Heart left ventricle (tissue), 13 donors: ENCODE data around the gene NXN.

Source experiments
- POLR2A ChIP-seq, 2 donors: fragments of 450-650 bp; IDR thresholded peaks; one replicate each; pipeline ENCODE4 v1.6.1; 2017; ENCODE audit warnings: antibody characterized with exemption in 2 of 2, mild to moderate bottlenecking in 2 of 2, moderate library complexity in 2 of 2
- TF ChIP-seq, protein P1 (sequence below), 12 donors: fragments of 200-600 bp; sonication (generic) in 4 of 12; IDR thresholded peaks; one replicate each; pipeline versions ENCODE4 v1.5.0 to v1.8.0; 2018 to 2022; ENCODE audit warnings: antibody characterized with exemption in 12 of 12, mild to moderate bottlenecking in 5 of 12
- donor health status: ischemic (EF 13 %, LVEDD 7.1; RV severe dilation, severe dysfunction).
- donor health status: DM: no; HTN: yes; CAD: no.
- donor health status: DM: no; HTN: no; CAD: no.
- donor health status: ischemic (EF 25% LVEDD 6.9; RV normal size, moderate dysfunction).
- donor health status: ischemic (EF 25% LVEDD 5.7; RV mildly dilated, moderate dysfunction).
- donor health status: ischemic (EF 35%, LVEDD 5.7; RV mildly dilated, moderate dysfunction).
- donor health status: nonischemic (EF 11% LVEDD 7.7; RV severe dilation, severe dysfunction).
- donor health status: DM: yes; HTN: yes; CAD: no.
- donor health status: PGD.
- donor health status: ischemic (EF 29% LVEDD 5.4; RV normal size, mild dysfunction).
- donor health status: nonischemic (EF 23%, LVEDD 6.1; RV moderate dilation, normal function).

DNA sequence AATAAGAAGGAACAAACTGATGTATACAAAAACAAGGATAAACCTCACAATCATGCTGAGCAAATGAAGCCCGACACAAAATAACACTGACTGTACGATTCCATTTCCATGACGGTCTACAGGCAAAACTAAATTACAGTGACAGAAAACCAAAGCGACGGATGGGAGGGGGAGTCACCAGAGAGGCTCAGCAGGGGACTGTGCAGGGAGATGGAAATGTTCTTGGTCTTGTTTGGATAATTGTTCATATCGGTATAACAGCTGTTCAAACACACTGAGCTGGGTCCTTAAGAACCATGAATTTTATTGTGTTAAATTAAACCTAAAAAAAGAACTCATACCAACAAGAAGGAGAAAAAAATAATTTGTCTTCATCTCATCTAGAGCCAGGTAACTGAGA, 97.8 kb downstream of the NXN start:
- TF ChIP-seq POLR2A (IDR thresholded peaks at IDR 0.05): no peak
- TF ChIP-seq, protein P1, sequence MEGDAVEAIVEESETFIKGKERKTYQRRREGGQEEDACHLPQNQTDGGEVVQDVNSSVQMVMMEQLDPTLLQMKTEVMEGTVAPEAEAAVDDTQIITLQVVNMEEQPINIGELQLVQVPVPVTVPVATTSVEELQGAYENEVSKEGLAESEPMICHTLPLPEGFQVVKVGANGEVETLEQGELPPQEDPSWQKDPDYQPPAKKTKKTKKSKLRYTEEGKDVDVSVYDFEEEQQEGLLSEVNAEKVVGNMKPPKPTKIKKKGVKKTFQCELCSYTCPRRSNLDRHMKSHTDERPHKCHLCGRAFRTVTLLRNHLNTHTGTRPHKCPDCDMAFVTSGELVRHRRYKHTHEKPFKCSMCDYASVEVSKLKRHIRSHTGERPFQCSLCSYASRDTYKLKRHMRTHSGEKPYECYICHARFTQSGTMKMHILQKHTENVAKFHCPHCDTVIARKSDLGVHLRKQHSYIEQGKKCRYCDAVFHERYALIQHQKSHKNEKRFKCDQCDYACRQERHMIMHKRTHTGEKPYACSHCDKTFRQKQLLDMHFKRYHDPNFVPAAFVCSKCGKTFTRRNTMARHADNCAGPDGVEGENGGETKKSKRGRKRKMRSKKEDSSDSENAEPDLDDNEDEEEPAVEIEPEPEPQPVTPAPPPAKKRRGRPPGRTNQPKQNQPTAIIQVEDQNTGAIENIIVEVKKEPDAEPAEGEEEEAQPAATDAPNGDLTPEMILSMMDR (IDR thresholded peaks at IDR 0.05): no peak
